DMS79 treated with DMSO at 0.1 percent for 48 hours (cell line): ENCODE data around the gene FILIP1.

Experiments
- DNase-seq: peaks from one replicate; lab custom pipeline; 2025; lab: John Stamatoyannopoulos, UW

Gene FILIP1

DNA sequence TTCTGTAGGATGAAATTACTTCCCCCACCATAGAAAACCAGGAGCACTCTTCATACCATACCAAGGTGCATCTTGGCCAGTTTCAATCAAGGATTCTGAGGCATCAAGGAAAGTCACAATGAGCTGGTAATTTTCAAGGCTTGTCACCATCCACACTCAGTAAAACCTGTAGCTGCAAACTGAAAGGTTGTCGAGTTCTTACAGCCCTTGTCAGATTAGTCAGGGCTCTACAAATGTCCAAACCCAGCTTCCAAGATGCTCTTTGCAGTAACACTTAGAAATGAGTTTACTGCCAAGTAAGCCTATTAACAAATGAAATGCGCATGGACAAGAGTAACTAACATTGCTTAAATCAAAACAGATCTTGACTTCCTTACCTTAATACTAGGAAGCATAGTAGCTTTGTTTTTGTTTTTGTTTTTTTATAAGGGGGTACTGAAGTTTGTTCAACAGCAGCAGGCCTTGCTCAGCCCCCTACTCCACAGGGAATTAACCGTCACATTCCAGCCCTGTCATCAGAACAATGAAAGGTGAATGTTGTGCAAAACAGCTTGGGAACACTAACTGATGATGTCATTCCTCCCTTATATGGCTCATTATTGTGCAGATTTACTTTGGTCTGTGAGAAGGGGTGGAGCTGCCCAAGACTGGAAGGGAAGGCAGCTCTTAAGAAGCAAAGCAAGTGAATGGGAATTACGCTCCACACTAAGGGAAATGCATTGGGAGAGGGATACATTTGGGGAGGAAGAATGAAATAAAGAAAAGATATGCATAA lies 159.1 kb downstream of the FILIP1 start:
- DNase-seq = no peak

DNA sequence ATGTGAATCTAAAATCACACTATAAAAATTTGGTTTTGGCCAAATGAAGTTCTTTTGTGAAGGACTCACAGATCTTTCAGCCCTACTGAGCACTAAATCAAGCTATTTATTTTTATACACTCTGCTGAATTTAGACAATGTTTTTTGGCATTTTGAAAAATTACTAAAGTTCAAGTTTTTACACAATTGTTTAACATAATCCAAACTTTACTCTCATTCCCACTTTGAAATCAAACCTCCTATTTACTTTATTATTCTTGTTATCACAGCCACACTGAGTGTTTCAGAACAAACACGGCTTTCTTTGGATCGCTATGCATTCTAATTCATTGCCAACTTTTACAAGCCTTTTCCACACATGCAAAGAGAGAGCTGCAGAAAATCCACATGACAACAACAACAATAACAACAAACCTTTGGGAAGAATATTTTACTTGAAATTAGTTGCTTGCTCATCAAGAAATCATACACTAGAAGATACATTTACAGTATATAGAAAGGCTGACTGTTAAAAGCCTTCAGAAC lies 159.9 kb downstream of the FILIP1 start:
- DNase-seq = no peak

DNA sequence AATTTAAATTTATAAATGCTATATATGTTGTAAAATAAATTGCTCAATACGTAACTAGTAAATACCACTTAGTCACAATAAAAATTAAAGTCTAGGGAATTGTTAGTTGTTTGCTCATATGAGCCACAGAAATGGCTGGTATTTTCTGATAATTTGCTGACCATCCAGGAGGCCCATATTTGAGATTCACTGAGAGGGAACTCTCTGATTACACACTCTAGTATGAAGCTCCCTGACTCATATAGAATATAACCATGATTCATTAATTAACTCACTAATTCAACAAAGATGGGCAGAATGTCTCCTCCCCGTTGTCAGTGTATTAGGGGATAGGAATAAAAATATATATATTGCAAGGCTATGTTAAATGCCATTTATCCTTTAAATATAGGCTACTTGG lies 162.4 kb downstream of the FILIP1 start:
- DNase-seq = no peak

DNA sequence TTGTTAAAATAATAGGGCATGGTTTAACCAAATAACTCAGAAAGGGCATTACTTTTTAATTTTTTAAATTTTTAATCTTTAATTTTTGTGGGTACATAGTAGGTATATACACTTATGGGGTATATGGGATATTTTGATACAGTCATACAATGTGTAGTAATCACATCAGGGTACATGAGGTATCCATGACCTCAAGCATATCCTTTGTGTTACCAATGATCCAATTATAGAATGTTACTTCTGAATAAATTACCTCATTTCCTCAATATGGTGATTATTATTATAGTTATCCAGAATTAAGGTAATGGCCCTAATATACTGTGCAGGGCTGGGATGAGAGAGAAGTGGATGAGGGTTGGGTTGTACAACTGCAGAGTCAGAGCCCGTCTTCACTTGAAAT lies 163.9 kb downstream of the FILIP1 start:
- DNase-seq = no peak

DNA sequence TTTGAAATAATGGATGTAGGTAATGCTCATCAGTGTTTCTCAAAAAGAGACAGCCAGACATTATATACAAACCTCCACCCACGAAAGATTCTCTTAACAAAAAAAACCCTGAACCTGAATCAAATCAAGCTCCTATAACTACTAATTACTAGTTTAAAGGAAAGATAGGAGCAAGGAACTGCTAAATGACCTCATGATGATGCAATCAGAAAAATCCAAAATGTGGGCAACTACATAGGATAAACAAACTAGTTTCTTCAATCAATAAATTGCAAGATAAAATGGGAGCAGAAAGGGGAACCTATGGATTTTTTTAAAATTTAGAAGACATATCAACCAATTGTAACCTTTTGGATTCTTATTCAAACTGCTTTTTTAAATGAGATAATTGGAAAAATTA lies 165.8 kb downstream of the FILIP1 start:
- DNase-seq = no peak

DNA sequence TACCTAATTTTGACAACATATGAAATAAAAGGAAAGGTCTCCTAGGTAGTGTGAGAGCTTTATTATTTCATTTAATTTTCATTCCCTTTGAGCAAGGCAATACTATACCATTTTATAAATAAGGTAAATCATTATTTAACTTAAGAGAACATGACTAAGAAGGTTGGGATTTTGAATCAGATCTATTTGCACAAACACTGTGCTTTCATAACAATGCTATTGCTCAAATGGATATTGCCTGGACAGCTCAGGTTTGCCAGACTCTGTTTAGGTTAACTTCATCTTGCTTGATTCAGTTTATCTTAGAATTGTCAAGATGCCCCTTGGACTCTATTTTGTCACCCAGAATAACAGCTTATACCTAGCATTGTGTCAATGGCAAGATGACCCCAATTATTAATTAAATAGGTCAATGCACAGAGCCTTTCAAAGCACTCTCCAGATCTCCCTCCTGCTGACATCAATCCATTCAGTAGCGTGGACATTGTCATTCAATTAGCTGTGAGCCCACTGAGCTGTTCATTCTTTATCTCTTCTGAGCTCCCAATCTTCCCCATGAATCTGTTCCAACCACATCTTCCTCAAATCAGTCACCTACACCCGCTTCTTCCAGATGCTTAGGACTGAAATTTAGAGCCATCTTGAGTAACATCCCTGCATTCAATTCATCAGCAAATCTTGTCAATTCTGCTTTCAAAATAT lies 166.9 kb downstream of the FILIP1 start:
- DNase-seq = no peak

DNA sequence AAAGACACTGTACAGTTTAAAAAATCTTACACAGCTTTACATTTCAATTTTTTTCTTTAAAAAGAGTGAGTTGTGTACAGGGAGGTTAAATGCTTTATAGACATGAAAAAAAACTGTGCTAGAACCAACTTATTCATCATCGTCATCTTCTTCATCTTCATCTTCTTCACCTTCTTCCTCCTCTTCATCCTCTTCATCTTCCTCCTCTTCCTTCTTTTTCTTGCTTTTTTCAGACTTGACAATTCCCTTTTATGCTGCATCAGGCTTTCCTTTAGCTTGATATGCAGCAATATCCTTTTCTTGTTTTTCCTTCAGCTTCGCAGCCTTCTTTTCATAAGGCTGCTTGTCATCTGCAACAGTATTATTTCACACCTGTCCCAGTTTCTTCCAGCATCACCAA lies 174.7 kb downstream of the FILIP1 start:
- no peak for DNase-seq

DNA sequence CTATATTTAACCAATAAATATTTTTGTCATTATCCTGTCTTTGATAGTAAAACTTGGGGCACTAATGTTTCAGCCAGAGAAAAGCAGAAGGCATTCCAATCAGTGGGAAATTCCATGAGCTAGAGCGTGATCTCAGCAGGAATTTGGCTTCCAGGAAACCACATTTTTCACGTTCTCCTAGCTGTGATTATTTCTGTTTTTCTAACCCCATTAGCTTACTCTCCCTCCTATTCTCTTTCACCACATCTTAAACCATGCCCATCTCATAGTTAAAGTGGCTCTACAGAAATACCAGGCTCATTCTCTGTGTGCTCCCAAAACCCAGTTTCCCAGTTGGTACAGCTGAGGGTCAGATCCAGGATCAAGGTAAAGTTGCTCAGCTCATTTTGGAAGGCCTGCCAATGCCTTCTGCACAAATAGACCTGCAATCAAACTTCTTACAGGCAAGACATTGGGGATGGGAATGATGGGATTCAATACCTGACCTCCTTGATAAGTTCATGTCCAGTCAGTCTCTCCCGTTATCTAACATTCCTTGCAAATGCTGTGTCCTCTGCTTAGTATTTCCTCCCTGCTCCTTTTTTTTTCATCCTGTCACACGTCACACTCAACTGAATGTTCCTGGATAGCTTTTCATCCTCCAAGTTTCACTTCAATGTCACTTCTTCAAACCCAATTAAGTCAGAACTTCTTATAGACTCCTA lies 175.9 kb downstream of the FILIP1 start:
- DNase-seq = no peak

DNA sequence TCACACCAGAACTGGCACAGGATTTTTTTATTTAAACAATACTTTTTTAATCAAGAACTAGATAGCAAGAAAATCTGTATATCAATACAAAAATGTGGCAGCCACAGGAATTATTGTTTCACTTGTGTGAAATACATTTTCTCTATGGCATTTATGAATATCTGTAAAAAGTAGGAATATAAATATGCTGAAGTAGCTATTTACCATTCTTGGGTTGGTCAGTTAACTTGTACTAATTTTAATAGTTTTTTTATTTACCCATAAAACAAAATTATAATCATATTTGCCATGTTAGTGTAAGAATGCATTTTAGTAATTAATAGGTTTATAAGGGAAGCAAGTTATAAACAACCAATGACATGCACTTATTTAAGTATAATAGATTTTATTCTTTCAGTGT lies 177.6 kb downstream of the FILIP1 start:
- DNase-seq = no peak

DNA sequence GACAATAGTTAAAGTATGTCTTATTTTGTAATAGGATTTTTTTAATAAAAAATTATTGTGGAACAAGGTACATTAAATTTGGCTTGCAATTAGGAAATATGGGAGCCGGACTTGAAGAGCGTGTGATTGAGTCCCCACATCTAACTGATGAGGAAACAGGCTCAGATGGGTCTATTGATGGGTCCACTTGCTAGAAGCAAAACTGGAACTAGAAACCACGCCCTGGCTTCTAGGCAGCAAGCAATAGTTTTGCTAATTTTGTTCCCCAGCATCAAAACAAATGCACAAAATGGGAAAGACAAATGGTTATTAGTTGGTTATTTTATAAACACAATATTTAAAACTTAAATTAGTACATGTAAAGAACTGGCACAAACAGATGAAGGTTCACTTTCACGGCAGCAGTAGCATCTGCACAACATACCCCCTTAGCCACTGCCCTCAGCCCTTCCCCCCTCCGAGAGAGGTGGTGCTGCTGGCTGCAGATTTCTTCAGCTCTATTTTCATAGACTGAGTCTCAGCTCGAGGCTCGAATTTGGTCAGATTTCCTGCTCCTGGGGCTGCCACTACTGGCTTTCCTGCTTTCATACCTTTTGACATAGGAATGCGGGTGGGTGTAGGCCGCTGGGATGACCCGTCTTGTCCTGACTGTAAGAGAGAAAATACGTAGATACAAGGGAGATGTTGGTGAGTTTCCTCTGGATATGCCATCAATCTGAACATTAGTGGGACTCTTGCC lies 185.2 kb downstream of the FILIP1 start:
- DNase-seq = no peak

DNA sequence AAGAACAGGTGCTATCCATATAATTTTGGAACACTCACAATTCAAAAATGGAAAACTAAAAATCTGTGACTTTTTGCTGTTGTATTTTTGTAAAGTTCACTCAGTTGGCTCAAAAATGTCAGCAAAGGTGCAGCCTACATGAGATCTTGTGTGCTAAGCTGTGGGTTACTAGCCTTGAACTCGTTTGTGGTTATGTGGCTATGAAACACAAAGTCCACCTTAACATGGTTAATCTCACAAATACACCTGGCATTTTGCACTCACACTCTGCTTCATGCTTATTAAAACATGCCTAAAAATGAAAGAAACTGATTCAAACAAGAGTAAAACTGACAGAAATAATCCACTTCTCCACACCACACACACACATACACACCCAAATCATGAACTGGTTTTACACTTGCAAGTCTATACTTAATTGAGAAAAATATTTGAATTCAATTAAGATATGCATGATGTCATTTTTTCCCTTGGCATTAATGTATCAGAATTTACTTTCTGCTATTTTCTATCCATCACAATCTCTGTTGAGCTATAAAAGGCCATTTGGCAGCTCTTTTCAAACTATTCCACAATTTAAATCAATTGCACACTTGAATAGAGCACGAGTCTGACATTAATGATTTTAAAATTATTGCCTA lies 186.1 kb downstream of the FILIP1 start:
- no peak for DNase-seq

DNA sequence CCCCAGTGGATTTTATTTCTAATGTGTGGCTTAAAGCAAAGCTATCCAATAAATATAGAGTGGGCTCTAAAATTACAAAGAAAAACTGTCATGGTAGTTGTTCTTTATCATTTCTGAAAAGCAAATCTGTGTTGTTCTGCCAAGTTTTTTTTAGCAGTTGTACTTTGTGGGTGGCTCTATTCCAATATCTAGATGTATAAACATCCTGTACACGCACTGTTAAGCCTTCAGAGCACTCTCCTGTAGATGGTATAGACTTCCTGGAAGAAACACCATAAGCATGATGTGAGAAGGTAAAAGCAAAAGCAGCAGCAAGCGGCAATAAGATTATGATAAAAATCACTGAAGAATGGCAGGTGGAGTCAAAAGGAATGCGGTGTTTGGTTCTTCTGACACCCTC lies 187.5 kb downstream of the FILIP1 start:
- no peak for DNase-seq

DNA sequence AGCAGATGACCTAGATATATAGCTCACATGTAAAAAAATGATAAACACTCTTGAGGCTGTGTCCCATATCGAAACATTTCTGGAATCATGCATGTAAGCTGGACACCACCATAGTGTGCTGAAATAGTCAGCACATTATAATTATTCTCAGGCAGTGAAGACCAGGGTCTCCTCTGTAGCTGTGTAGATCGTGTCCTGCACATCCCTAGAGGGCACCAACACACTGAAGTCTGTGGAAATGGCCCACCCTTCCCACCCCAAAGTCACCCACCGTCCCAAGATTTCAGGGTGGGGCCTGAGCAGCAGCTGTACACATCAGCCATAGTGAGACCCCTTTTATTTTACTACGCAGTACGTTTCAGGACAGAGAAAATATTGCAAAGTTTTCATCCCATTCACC lies 188.0 kb downstream of the FILIP1 start:
- DNase-seq = no peak

DNA sequence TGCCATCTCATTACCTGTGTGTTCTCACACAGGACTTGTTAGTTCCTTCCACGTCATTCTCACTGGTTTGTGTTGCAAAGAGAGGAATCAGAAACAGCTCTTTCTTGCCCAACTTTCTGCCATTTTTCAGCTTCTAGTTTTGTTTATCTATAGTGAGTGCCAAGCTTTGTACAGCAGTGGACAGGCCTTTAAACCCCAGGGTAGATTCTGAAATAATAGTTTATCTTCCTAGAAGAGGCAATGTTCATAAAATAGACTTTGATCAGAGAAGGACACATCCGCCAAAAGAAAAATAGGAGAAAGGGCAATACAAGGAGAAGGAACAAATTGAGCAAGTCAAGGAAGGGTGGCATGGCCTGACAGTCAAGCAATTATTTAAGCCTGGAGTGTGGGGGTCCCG lies 191.3 kb downstream of the FILIP1 start:
- no peak for DNase-seq

DNA sequence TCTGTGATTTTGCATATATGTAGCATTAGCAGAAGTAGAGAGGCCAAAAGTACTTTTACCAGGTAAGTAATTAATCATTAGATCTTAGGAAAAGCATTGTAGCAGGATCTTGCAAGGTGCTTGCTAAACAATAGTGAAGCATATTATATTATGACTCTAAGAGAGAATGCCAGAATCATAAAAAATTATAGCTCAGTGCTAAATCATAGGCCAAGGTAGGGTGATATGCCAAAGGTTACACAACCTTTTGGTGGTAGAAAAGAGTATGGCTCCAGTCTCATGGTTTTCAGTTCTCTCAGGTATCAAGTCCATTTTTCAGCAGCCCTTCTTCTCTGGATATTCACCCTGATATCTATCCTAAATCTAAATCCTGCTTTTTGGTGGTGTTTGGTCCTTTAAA lies 192.1 kb downstream of the FILIP1 start:
- DNase-seq = no peak

DNA sequence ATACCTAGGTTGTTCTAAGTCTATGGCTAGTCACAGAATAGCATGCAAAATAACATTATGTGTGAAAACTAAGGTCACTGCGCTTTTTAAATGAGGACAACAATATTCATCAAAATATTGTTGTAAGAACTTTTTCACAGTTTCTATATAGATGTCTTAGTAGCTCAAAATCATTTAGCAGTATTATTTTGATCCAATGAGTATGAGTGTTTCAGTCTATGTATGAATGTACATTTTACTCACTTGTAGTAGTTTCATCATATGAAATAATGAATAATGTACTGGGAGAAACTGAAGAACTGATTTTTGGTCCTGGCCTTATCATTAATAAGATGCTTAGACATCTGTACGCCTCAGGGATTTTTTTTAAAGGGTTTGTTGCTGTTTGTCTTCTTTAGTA lies 192.5 kb downstream of the FILIP1 start:
- no peak for DNase-seq

DNA sequence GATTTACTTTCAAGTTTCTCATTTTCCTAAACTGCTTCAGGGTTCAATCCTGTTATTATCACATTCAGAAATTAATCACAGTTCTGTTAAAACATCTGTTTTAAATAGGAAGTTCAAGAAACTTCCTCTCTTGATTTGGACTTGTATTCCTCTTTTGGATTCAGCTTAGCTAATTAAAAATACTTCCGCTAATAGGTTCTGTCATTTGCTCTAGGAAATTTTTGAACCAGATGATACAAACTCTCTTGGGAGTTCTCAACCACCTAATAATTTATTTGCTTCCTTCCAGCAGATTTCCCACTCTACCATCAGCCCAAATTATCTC lies 193.1 kb downstream of the FILIP1 start:
- no peak for DNase-seq

DNA sequence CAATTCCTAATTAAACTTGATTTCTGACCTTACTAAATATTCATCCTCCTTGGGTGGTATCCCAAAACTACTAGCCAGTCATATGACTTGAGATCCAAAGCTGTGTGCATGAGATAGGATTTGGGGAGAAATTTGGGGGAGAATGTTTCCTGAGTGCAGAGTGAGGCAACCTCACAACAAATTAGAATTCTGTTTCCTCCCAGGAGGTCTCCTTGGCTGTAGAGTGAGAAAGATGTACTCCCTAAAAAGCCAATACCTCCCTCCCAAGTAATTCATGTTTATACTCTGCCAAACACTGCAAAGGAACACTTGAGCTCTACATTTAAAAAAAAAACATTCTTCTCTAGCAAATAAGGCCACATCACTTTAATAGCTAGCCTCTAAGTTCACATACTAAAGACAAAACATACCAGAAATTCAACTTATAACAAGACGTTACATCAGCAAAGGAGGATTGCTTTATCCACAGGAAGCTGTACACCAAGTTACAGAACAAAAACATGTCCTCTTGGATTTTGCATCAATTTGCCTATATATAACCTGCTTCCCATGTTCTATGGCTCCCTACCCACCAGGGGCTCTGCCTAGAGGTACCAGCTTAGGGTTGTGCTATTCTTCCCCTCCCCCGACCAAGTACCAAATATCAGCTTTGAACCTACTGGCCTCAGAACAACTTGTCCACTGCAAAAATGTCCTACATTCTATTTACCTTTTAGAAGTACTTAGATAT lies 193.6 kb downstream of the FILIP1 start:
- no peak for DNase-seq

DNA sequence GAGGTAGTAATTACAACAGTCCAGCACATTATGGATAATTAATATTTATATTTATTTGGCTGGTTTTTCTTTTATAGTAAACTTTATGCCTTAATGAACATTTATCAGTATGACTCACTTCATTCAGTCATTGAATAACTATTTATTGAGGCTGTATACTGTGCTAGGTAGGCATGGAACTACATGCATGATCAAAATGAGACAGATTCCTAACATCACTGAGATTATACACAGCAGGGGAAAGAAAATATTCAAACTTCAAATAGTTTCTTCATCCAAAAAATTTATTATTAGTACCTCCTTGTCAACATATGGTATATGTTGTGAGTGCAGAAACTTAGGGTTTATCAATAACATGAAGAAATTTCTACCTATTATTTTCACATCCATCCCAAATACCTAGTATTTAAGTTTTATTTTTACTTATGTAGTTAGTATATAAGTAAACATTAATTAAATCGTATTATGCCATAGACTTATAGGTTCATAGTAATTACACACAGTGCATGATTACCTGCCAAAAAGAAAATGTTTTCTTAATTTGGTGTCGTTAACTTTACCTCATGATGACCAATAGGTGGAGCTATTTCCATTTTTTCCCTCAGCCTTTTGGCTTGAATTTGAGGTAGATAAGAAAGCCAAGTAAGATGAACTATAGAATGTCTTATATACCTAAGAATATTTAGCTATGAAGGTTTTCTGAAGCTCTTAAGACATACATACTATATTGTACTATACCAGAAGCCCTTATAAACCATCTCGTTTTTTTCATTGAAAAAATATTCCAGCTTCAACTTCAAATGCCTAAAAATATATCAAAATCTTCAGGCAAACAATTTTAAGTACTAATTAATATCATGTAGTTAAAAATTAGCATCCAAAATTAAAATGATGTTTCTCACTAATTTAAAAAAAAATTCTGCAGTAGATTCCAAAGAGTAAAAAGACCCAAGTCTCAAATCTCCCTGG lies 196.5 kb downstream of the FILIP1 start:
- DNase-seq = peak; percentile 71

DNA sequence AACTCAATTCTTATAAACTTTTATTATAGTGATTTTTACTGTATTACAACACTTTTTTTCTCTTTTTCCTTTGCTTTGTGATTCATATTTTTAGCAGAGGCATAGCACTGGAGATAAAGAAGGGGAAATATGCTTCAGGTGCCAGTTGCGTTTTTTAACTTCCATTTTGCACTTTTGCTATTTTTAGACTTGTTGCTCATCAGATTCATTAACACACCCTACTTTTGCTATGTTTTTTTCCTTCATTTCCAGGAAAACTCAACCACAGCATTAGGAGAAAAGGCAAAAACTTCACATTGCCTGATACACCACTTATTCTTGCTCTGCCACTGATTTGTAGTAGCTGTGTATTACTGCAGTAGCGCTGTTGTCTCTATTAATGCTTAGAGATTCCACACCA lies 201.0 kb downstream of the FILIP1 start:
- DNase-seq = no peak
